Endothelial cell of umbilical vein (primary cell): Measurements from ENCODE around the gene TMPRSS4. TPM values are rescaled to one million over a fixed set of nuclear protein-coding genes. Genes with fewer than 3 reads are reported as not detected.

Experiments used
- BruUV-seq: library from RNA; stranded (reverse); fragments of 400-500 nt; replicated peaks from 2 replicates; lab custom pipeline; 2021; lab: Mats Ljungman, UMichigan
- CTCF ChIA-PET: fragments of 300-600, 350-600 bp; sonication (Branson Sonifier 250); formaldehyde crosslinking; loops from one replicate; lab custom pipeline; 2021; ENCODE audit warnings: antibody characterized with exemption, inconsistent platforms; lab: Charles Lee
- POLR2A ChIA-PET: fragments of 300-600, 350-600 bp; sonication (Branson Sonifier 250); formaldehyde crosslinking; loops from one replicate; lab custom pipeline; 2021; ENCODE audit warnings: antibody characterized with exemption, inconsistent platforms; lab: Charles Lee
- DNase-seq: peaks from one replicate; pipeline ENCODE4 v3.0.0-alpha.2; 2011; ENCODE audit warnings: low read depth, low spot score
- FAIRE-seq: peaks from 2 replicates; lab custom pipeline; 2011; peaks lifted over from hg19 to GRCh38; lab: Jason Lieb, UNC
- H2AFZ ChIP-seq: 2 replicates; pipeline ENCODE4 v1.6.0; 2012; ENCODE audit warnings: low read depth, low read length, control low read depth, inconsistent platforms
- H3K27ac ChIP-seq: 2 replicates; pipeline ENCODE4 v1.5.1; 2011; ENCODE audit warnings: low read depth, mild to moderate bottlenecking, control low read depth, low read length, moderate library complexity; ENCODE audit not compliant: insufficient read depth
- H3K27me3 ChIP-seq, 2 experiments: 2 replicates each; pipeline versions ENCODE4 v1.6.0 to v1.6.1; 2011; ENCODE audit warnings: low read length in 2 of 2, mixed read lengths in 1 of 2; ENCODE audit not compliant: control insufficient read depth in 2 of 2, insufficient read depth in 2 of 2
- H3K36me3 ChIP-seq, 2 experiments: 2 replicates in 1 of 2; 3 replicates in 1 of 2; pipeline ENCODE4 v1.5.1; 2011; ENCODE audit warnings: low read length in 2 of 2, mild to moderate bottlenecking in 1 of 2, moderate library complexity in 1 of 2; ENCODE audit not compliant: control insufficient read depth in 2 of 2, insufficient read depth in 2 of 2; ENCODE audit errors: extremely low read depth in 1 of 2
- H3K4me1 ChIP-seq: 3 replicates; pipeline ENCODE4 v1.5.1; 2011; ENCODE audit warnings: mild to moderate bottlenecking, low read length; ENCODE audit not compliant: control insufficient read depth, insufficient read depth; ENCODE audit errors: extremely low read depth
- H3K4me2 ChIP-seq: 2 replicates; pipeline ENCODE4 v1.6.1; 2011; ENCODE audit warnings: low read length, control low read depth, mixed read lengths; ENCODE audit not compliant: insufficient read depth
- H3K4me3 ChIP-seq, 3 experiments: fragments of 200-600 bp in 1 of 3; sonication (generic), shearing (Covaris generic) in 1 of 3; replicated peaks in 1 of 3; 2 replicates each; pipeline ENCODE4 v1.5.1; 2011 to 2016; ENCODE audit warnings: control low read depth in 3 of 3, low read length in 3 of 3, mild to moderate bottlenecking in 2 of 3, inconsistent platforms in 1 of 3, low read depth in 1 of 3, moderate library complexity in 1 of 3; ENCODE audit not compliant: insufficient read depth in 1 of 3
- H3K79me2 ChIP-seq: 2 replicates; pipeline ENCODE4 v1.6.0; 2012; ENCODE audit warnings: low read length, inconsistent platforms; ENCODE audit not compliant: control insufficient read depth, insufficient read depth
- H3K9ac ChIP-seq: replicated peaks from 2 replicates; pipeline ENCODE3; 2011; ENCODE audit warnings: low read length, control low read depth; ENCODE audit not compliant: insufficient read depth; ENCODE audit errors: extremely low read depth
- H3K9me1 ChIP-seq: replicated peaks from 3 replicates; pipeline ENCODE4 v1.6.0; 2011; ENCODE audit warnings: mild to moderate bottlenecking, low read length; ENCODE audit not compliant: control insufficient read depth, insufficient read depth; ENCODE audit errors: extremely low read depth
- H3K9me3 ChIP-seq: replicated peaks from 2 replicates; pipeline ENCODE4 v1.5.1; 2012; ENCODE audit warnings: low read length, inconsistent platforms; ENCODE audit not compliant: control insufficient read depth, insufficient read depth
- H4K20me1 ChIP-seq: replicated peaks from 2 replicates; pipeline ENCODE3; 2011; ENCODE audit warnings: mild to moderate bottlenecking, low read length; ENCODE audit not compliant: control insufficient read depth, insufficient read depth; ENCODE audit errors: extremely low read depth
- CTCF ChIP-seq, 2 donors: IDR thresholded peaks; 1 replicate in 1 of 2; 2 replicates in 1 of 2; pipeline ENCODE4 v1.5.1; 2011; ENCODE audit warnings: low read length in 2 of 2, mild to moderate bottlenecking in 2 of 2, moderate library complexity in 2 of 2, control low read depth in 1 of 2, inconsistent platforms in 1 of 2, low read depth in 1 of 2; ENCODE audit not compliant: insufficient read depth in 1 of 2; ENCODE audit errors: extremely low read depth in 1 of 2
- EZH2 ChIP-seq: IDR thresholded peaks from 2 replicates; pipeline ENCODE4 v1.6.1; 2012; ENCODE audit warnings: borderline replicate concordance, low read depth, mild to moderate bottlenecking, moderate library complexity, low read length, inconsistent platforms; ENCODE audit not compliant: severe bottlenecking
- FOS ChIP-seq: IDR thresholded peaks from 2 replicates; pipeline ENCODE4 v1.6.1; 2011; ENCODE audit warnings: mild to moderate bottlenecking, low read length, moderate library complexity, borderline replicate concordance; ENCODE audit not compliant: insufficient read depth
- GATA2 ChIP-seq: IDR thresholded peaks from 2 replicates; pipeline ENCODE4 v1.7.0; 2011; ENCODE audit warnings: low read depth, mild to moderate bottlenecking, moderate library complexity, mixed read lengths, low read length; ENCODE audit not compliant: insufficient read length, insufficient read depth
- JUN ChIP-seq: IDR thresholded peaks from 2 replicates; pipeline ENCODE4 v1.6.1; 2011; ENCODE audit warnings: borderline replicate concordance, low read depth; ENCODE audit not compliant: insufficient read length, insufficient read depth
- MAX ChIP-seq: IDR thresholded peaks from 2 replicates; pipeline ENCODE4 v1.6.1; 2011; ENCODE audit not compliant: insufficient read depth, insufficient read length
- MYC ChIP-seq: IDR thresholded peaks from one replicate; pipeline ENCODE4 v1.6.1; 2011; ENCODE audit warnings: mild to moderate bottlenecking, low read depth, low read length
- POLR2A ChIP-seq: IDR thresholded peaks from 2 replicates; pipeline ENCODE4 v1.6.1; 2012; ENCODE audit warnings: low read depth, mild to moderate bottlenecking, control low read depth, low read length
- POLR2AphosphoS5 ChIP-seq: IDR thresholded peaks from 2 replicates; pipeline ENCODE4 v1.6.1; 2012; ENCODE audit warnings: low read depth, mild to moderate bottlenecking, control low read depth, low read length, moderate library complexity; ENCODE audit not compliant: insufficient read depth
- dilution Hi-C: fragments of 300-500 bp; cut with MboI; formaldehyde crosslinking; loops from one replicate; pipeline ENCODE4 v1.15.0; 2019; ENCODE audit warnings: low sequenced_read_pairs; ENCODE audit not compliant: extremely low pct_ligation_motif_present
- intact Hi-C: fragments of 100-400 bp; cut with micrococcal nuclease; formaldehyde crosslinking; loops from one replicate; pipeline ENCODE4 v1.10.0; 2022
- polyA plus RNA-seq, 4 experiments: library from polyadenylated mRNA; depleted of rRNA in 3 of 4; stranded (reverse) in 3 of 4; unstranded in 1 of 4; fragments of >200 nt; gene quantifications; 2 replicates each; pipeline versions ENCODE4 v1.2.1 to v1.2.3, GENCODE V29; 2011 to 2012; ENCODE audit warnings: missing spikeins in 1 of 4
- total RNA-seq: library from RNA; stranded (reverse); gene quantifications from 2 replicates; pipeline ENCODE4 v1.2.3, GENCODE V29; 2021

TMPRSS4 gene
- total and polyA plus RNA-seq, 2 donors (not counting 3 experiments of a cell fraction or from before 2014, with no cell fraction given): not detected

- Histone ChIP-seq H3K9me1 (no peaks in the 10 kb centered on the region), H3K27ac (no peak overlapping the region), H3K4me2 (no peak overlapping the region), H3K4me3 (no peak overlapping the region), H4K20me1 (no peaks in the 10 kb centered on the region), H3K79me2 (no peaks in the 10 kb centered on the region), H3K9ac (no peak overlapping the region), H3K36me3 (no peaks in the 10 kb centered on the region), H3K4me1 (no peaks in the 10 kb centered on the region), H2AFZ (no peak overlapping the region), H3K9me3 (no peaks in the 10 kb centered on the region), H3K27me3 (peaks cover 0 to 4% of the 10 kb centered on the region in 2 experiments)
- TF ChIP-seq JUN: no peak
- no peak for TF ChIP-seq POLR2A
- no peak for TF ChIP-seq POLR2AphosphoS5
- TF ChIP-seq CTCF (IDR thresholded peaks at IDR 0.05; ENCODE audit: extremely low read depth in 1 of 2, insufficient read depth in 1 of 2, low read depth in 1 of 2, low read length in 2 of 2): no peak
- no peak for TF ChIP-seq MAX
- TF ChIP-seq FOS: no peak
- TF ChIP-seq EZH2: no peak
- no peak for TF ChIP-seq MYC
- TF ChIP-seq GATA2: no peak
- DNase-seq (no peak), FAIRE-seq (no peak)
- no TSS peak for BruUV-seq
- intact Hi-C loops: no loop called here
- POLR2A ChIA-PET: no interaction called here
- dilution Hi-C loops: no loop called here
- CTCF ChIA-PET: interaction anchor here (0.6 to 1.0 kb wide), 2 partner anchors 14 to 248 kb away, joined by 3 read pairs; no protein-coding TSS in a partner anchor
These were observed 28.9 kb downstream of the TMPRSS4 start for GRCh38 chr11:118105657-118106305.
